ENCODE data around the gene KIAA0513.
"Not testable (repeated sequence)": the region's sequence is repeated elsewhere in the genome, so short reads cannot be mapped to it uniquely, and the experiment has no call there.

Gene KIAA0513

GRCh38 chr16:85051683-85052082, 24.1 kb downstream of the KIAA0513 start:
- DNase-seq: no peak

GRCh38 chr16:85052536-85052935, 24.9 kb downstream of the KIAA0513 start:
- no peak for DNase-seq

GRCh38 chr16:85054321-85054720, 26.7 kb downstream of the KIAA0513 start:
- DNase-seq: not testable (repeated sequence)

- no peak for DNase-seq
Measured at GRCh38 chr16:85054948-85055492, 27.4 kb downstream of the KIAA0513 start.

- DNase-seq: peak; percentile 81 to 83
Measured at GRCh38 chr16:85055493-85056210, 28.1 kb downstream of the KIAA0513 start.

GRCh38 chr16:85056211-85056748, 28.7 kb downstream of the KIAA0513 start:
- DNase-seq: peak in 1 of 2 donors; percentile 17

- DNase-seq: no peak
Measured at GRCh38 chr16:85057212-85057889, 29.8 kb downstream of the KIAA0513 start.

GRCh38 chr16:85057948-85058347, 30.4 kb downstream of the KIAA0513 start:
- no peak for DNase-seq

- DNase-seq: no peak
Measured at GRCh38 chr16:85058909-85059308, 31.3 kb downstream of the KIAA0513 start.

- DNase-seq: peak in 1 of 2 donors; percentile 63
Measured at GRCh38 chr16:85061566-85061965, 34.0 kb downstream of the KIAA0513 start.

GRCh38 chr16:85062323-85062722, 34.7 kb downstream of the KIAA0513 start:
- DNase-seq: no peak

- DNase-seq: peak in 1 of 2 donors; percentile 36
Measured at GRCh38 chr16:85062845-85063244, 35.2 kb downstream of the KIAA0513 start.

- no peak for DNase-seq
Measured at GRCh38 chr16:85064186-85064585, 36.6 kb downstream of the KIAA0513 start.

- DNase-seq: no peak
Measured at GRCh38 chr16:85065099-85065498, 37.5 kb downstream of the KIAA0513 start.

- DNase-seq: no peak
Measured at GRCh38 chr16:85066346-85066885, 38.8 kb downstream of the KIAA0513 start.

GRCh38 chr16:85067024-85067423, 39.4 kb downstream of the KIAA0513 start:
- no peak for DNase-seq

GRCh38 chr16:85067426-85067825, 39.8 kb downstream of the KIAA0513 start:
- no peak for DNase-seq

- no peak for DNase-seq
Measured at GRCh38 chr16:85068746-85069145, 41.2 kb downstream of the KIAA0513 start.

- no peak for DNase-seq
Measured at GRCh38 chr16:85069171-85069570, 41.6 kb downstream of the KIAA0513 start.

GRCh38 chr16:85072076-85072860, 44.7 kb downstream of the KIAA0513 start:
- no peak for DNase-seq

GRCh38 chr16:85072947-85073346, 45.4 kb downstream of the KIAA0513 start:
- no peak for DNase-seq

- no peak for DNase-seq
Measured at GRCh38 chr16:85074225-85074914, 46.8 kb downstream of the KIAA0513 start.

Measured in CD4-positive, alpha-beta T cell treated with Interleukin-1 beta for 1 hour (primary cell).